ENCODE data around the gene PKN3.
A peak's percentile ranks its signal among the peaks of the same experiment; 100 is the strongest.
"Not testable (repeated sequence)": the region's sequence is repeated elsewhere in the genome, so short reads cannot be mapped to it uniquely, and the experiment has no call there.

PKN3 gene

GRCh38 chr9:128657796-128658195 lies 44.5 kb upstream of the PKN3 start:
- Histone ChIP-seq H3K4me3 (replicated peaks; ENCODE audit: low read depth, low read length) (no peak overlapping the region), H3K27me3 (replicated peaks; ENCODE audit: control insufficient read depth, insufficient read depth, low read length) (no peaks in the 10 kb centered on the region), H3K36me3 (ENCODE audit: control insufficient read depth, insufficient read depth, low read length) (no peaks in the 10 kb centered on the region)
- TF ChIP-seq, protein P1, sequence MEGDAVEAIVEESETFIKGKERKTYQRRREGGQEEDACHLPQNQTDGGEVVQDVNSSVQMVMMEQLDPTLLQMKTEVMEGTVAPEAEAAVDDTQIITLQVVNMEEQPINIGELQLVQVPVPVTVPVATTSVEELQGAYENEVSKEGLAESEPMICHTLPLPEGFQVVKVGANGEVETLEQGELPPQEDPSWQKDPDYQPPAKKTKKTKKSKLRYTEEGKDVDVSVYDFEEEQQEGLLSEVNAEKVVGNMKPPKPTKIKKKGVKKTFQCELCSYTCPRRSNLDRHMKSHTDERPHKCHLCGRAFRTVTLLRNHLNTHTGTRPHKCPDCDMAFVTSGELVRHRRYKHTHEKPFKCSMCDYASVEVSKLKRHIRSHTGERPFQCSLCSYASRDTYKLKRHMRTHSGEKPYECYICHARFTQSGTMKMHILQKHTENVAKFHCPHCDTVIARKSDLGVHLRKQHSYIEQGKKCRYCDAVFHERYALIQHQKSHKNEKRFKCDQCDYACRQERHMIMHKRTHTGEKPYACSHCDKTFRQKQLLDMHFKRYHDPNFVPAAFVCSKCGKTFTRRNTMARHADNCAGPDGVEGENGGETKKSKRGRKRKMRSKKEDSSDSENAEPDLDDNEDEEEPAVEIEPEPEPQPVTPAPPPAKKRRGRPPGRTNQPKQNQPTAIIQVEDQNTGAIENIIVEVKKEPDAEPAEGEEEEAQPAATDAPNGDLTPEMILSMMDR (IDR thresholded peaks at IDR 0.05; ENCODE audit: insufficient read depth, low read length, poor library complexity, severe bottlenecking): no peak
- DNase-seq (ENCODE audit: extremely low read depth, insufficient read length): no peak

GRCh38 chr9:128666481-128666941 lies 35.8 kb upstream of the PKN3 start:
- H3K36me3 ChIP-seq (ENCODE audit: control insufficient read depth, insufficient read depth, low read length); H3K4me3 ChIP-seq (replicated peaks; ENCODE audit: low read depth, low read length); DNase-seq (ENCODE audit: extremely low read depth, insufficient read length); H3K27me3 ChIP-seq (replicated peaks; ENCODE audit: control insufficient read depth, insufficient read depth, low read length): not testable (repeated sequence)

GRCh38 chr9:128669786-128670185 lies 32.5 kb upstream of the PKN3 start:
- Histone ChIP-seq H3K27me3 (replicated peaks; ENCODE audit: control insufficient read depth, insufficient read depth, low read length) (no peaks in the 10 kb centered on the region), H3K36me3 (ENCODE audit: control insufficient read depth, insufficient read depth, low read length) (no peaks in the 10 kb centered on the region; the same call in 1 of the 2 replicates), H3K4me3 (replicated peaks; ENCODE audit: low read depth, low read length) (no peak overlapping the region)
- DNase-seq (ENCODE audit: extremely low read depth, insufficient read length): no peak
- TF ChIP-seq, protein P1 (IDR thresholded peaks at IDR 0.05; ENCODE audit: insufficient read depth, low read length, poor library complexity, severe bottlenecking): no peak

DNA sequence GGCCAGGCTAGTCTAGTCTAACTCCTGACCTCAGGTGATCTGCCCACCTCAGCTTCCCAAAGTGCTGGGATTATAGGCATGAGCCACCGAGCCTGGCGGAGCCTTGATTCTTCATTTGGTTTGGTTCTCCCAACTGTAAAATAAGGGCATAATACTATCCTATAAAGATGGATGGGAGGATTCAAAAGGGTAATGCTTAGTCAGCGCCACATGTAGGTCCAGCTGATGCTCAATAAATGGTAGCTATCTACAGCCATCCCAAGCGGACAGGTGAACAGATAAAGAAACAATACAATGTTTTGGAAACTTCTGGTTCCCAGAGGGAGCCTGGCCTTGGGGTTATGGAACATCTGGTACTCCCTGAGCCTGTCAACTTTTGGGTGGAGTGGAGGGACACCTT lies 26.9 kb upstream of the PKN3 start:
- no peak overlapping the region for H3K4me3 ChIP-seq (replicated peaks; ENCODE audit: low read depth, low read length)
- H3K36me3 ChIP-seq (ENCODE audit: control insufficient read depth, insufficient read depth, low read length): peaks cover 2% of the 10 kb centered on the region
- DNase-seq (ENCODE audit: extremely low read depth, insufficient read length): no peak
- H3K27me3 ChIP-seq (replicated peaks; ENCODE audit: control insufficient read depth, insufficient read depth, low read length): no peaks in the 10 kb centered on the region
- TF ChIP-seq, protein P1 (IDR thresholded peaks at IDR 0.05; ENCODE audit: insufficient read depth, low read length, poor library complexity, severe bottlenecking): no peak

DNA sequence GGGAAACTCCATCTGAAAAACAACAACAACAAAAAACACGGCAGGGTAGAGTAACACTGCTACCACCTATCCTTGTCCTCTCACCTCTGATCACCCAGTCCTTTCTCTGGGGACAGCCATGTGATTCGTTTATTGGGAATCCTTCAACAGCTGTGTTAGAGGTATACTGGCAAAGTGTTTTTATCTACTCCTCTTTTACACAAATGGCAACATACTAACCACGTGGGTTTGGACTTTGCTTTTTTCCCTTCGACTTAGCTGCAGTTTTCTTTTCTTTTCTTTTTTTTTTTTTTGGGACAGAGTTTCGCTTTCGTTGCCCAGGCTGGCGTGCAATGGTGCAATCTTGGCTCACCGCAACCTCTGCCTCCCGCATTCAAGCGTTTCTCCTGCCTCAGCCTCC lies 24.5 kb upstream of the PKN3 start:
- H3K27me3 ChIP-seq (replicated peaks; ENCODE audit: control insufficient read depth, insufficient read depth, low read length): no peaks in the 10 kb centered on the region
- no peak overlapping the region for H3K4me3 ChIP-seq (replicated peaks; ENCODE audit: low read depth, low read length)
- TF ChIP-seq, protein P1 (IDR thresholded peaks at IDR 0.05; ENCODE audit: insufficient read depth, low read length, poor library complexity, severe bottlenecking): no peak
- H3K36me3 ChIP-seq (ENCODE audit: control insufficient read depth, insufficient read depth, low read length): peaks cover 2% of the 10 kb centered on the region
- DNase-seq (ENCODE audit: extremely low read depth, insufficient read length): no peak

DNA sequence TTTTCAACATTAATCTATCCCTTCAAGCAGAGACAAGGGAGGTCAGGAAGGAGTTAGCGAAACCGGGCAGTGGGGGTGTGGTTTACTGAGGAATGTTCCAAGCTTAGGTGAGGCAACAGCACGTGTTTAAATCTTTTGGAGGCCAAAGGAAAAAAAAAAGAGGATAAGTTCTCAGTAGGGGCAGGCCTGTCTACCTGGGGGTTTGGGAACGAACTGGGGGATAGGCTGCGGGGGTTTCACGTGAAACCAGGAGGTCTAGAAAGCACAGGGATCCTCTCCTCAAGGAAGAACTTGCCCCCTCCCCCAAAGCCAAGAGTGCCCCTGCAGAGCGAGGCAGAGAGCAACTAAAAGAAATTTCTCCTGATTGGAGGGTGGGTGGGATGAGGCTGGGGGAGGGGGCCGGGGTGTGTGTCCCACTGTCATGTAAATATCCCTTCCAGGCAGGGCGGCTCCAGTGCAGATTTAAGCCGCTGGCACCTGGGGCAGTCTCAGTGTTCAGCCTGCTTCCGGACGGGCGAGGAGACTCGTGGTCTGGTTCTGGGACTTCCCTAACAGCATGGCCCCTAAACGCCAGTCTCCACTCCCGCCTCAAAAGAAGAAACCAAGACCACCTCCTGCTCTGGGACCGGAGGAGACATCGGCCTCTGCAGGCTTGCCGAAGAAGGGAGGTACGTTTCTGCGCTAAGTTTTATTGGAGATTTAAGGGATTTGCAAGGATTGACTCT lies 18.8 kb upstream of the PKN3 start:
- TF ChIP-seq, protein P1 (IDR thresholded peaks at IDR 0.05; ENCODE audit: insufficient read depth, low read length, poor library complexity, severe bottlenecking): no peak
- H3K27me3 ChIP-seq (replicated peaks; ENCODE audit: control insufficient read depth, insufficient read depth, low read length): no peaks in the 10 kb centered on the region
- DNase-seq (ENCODE audit: extremely low read depth, insufficient read length): peak; percentile 73
- H3K4me3 ChIP-seq (replicated peaks; ENCODE audit: low read depth, low read length): peak overlapping the region; percentile 81
- no peaks in the 10 kb centered on the region; the same call in 1 of the 2 replicates for H3K36me3 ChIP-seq (ENCODE audit: control insufficient read depth, insufficient read depth, low read length)

All from GM06990 (cell line).